GM19397 (cell line): Measurements from ENCODE around the gene HSPA1A.
"Not testable (repeated sequence)": the region's sequence is repeated elsewhere in the genome, so short reads cannot be mapped to it uniquely, and the experiment has no call there.

ENCODE experiments used
- ATAC-seq: cut with Tn5 transposase; IDR thresholded peaks from one replicate; pipeline ENCODE4 v1.9.1; 2021; ENCODE audit warnings: mild to moderate bottlenecking, moderate library complexity; ENCODE audit not compliant: unreplicated experiment

Gene HSPA1A

GRCh38 chr6:31781244-31782125 is 33.9 kb upstream of the HSPA1A start:
- no peak for ATAC-seq

DNA sequence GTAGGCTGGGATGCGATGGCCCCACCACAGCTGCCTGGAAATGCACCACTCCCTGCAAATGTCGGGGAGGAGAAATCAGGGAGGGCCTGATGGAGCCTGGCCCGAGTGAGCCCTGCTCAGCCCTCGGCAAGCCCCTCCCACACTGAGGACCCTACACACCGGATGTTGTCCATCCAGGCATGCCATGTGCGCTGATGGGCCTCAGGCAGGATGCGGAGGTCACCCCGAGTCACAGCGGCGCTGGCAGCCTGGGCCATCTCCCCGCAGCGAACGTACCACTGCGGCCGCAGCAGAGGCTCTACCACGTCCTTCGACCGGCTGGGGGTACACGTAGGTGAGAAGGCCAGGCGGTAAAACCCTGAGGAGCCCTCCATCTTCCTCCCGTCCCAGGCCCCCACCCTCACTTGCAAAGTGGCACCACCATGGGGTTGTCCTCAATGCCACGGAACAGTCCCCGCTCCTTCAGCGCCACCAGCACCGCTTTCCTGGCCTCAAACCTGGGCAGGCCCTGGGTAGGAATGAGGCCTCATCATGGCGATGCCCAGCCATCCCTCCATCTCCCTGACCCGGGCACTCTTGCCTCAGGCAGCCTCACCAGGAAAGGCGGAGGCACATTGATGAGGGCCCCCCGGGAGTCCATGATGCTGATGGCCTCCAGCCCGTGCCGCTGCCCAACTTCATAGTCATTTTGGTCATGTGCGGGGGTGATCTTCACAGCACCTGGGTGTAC is 33.1 kb upstream of the HSPA1A start:
- ATAC-seq = no peak

DNA sequence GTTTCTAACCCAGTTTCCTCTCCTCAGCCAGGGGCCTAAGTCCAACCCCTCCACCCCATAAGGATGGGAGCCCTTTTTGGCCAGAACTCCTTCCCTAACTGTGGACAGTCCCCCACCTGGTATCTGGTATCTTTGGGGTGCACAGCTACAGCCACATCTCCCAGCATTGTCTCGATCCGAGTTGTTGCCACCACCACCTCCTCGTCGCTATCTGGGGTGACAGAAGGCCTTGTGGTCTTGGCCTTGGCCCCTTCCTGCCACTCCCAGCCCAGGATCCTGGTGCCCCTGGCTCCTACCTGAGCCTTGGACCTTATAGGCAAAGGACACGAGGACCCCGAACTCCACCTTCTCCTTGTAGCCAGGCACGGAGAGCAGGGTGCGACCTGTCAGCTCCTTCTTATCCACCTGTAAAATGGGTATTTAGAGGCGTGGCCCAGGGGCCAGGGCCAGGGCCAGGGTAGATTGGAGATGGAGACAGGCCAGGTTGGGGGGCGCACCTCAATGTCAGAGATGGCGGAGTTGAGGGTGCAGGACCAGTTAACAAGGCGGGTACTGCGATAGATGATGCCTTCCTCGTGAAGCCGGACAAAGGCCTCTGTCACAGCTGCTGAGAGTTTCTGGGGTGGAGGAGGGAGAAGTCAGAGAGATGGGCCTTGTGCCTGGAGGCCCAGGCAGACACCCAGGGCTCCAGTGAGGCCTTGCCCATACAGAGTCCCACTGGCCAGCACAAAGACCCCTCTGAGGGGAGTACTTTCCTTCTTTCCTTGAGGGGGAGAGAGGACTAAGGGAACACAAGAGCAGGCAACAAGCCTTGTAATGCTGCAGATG is 31.0 kb upstream of the HSPA1A start:
- no peak for ATAC-seq

GRCh38 chr6:31785475-31785874 is 29.9 kb upstream of the HSPA1A start:
- no peak for ATAC-seq

DNA sequence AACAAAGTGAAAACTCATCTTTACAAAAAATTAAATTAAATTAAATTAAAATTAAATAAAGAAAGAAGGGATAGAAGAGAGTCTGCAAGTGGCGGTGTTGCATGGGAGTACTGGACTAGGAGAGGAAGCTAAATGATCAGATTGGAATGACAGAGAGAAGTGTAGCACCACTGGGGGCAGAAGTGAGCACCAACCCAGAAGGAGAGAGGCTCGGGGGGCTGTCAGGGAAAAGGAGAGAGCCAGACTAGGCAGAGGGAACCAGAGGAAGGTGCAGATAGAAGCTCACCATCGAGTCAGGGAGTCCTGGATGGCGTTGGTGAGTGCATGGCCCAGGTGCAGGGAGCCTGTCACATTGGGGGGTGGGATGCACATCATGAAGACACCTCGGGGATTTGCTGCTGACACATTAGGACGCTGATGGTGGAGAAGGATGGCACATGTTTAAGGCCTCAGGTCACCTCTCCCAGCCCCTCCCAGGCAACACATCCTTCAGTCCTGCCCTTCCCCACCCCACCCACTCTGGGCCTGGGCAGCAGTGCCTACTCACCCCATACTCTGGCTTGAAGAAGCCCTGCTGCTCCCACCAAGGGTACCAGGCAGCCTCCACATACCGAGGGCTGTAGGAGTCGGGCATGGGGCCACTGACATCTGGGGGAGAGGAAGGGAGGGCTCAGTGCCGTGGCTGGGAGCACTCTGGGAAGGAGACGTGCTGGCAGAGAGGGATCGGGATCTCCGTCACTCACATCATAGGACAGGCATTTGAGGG is 23.8 kb upstream of the HSPA1A start:
- no peak for ATAC-seq

DNA sequence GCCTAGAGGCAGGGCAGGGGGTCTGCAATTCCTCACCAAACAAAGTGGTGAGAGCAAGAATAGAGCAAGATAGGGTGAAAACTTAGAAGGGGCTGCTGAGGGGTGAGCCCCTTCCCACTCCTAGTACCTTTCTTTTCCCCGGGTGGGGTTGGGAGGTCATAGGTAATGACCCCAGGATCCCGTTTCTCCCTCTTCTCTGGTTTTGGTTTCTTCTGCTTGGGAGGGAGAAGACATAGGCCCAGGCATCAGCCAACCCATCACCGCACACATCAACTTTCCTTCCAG is 23.3 kb upstream of the HSPA1A start:
- ATAC-seq = no peak

- no peak for ATAC-seq
Observed at GRCh38 chr6:31792761-31793171, 22.6 kb upstream of the HSPA1A start.

- not testable (repeated sequence) for ATAC-seq
Observed at GRCh38 chr6:31793927-31794245, 21.5 kb upstream of the HSPA1A start.

- no peak for ATAC-seq
Observed at GRCh38 chr6:31794294-31794865, 21.0 kb upstream of the HSPA1A start.

GRCh38 chr6:31794866-31795615 is 20.3 kb upstream of the HSPA1A start:
- no peak for ATAC-seq

DNA sequence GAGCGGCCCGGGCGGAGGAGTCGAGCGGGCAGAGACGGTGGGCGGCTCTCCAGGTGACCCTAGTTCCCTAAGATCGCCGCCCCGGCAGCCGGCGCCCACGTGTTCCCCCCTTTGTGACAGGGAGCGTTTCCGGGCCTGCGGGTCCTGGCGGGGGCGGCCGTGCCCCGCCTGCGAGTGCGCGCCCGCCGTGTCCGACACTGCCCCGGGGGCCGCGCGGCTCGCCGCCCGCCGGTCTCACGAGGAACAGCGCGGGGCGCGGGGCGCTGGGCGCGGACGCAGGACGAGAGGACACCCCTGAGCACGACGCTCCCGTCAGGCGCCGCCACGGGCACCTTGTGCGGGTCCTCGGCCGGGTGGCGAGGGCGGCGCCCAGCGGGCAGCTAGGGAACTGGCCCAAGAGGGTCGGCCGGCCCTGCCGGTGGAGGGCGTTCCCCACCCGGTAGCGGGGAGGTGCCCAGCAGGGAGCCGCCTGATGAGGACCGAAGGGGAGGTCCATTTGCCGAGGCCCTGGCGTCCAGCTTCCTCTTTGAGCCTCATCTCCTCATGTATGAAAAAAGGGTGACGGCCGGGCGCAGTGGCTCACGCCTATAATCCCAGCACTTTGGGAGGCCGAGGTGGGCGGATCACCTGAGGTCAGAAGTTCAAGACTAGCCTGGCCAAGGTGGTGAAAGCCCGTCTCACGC is 19.6 kb upstream of the HSPA1A start, which contains the start of gene VARS1:
TSS of gene VARS1 (minus strand) at position 137 of the 683 bp plus-strand sequence. CDS start 535 bp downstream, outside the sequence.
- ATAC-seq = peak; percentile 87

GRCh38 chr6:31796993-31797385 is 18.4 kb upstream of the HSPA1A start:
- no peak for ATAC-seq

GRCh38 chr6:31797588-31797987 is 17.8 kb upstream of the HSPA1A start:
- no peak for ATAC-seq

DNA sequence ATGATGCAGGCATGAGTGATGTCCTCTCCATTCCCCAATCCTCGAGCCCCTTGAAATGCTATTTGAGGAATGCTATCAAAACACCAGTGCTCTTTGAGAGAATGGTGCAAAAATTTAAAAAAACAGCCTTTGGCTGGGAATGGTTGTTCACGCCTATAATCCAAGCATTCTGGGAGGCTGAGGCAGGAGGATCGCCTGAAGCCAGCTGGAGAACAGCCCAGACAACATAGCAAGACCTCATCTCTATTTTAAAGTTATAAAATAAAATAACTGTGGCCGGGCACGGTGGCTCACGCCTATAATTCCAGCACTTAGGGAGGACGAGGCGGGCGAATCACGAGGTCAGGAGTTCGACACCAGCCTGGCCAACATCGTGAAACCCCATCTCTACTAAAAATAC is 15.6 kb upstream of the HSPA1A start:
- no peak for ATAC-seq

GRCh38 chr6:31801031-31801927 is 14.1 kb upstream of the HSPA1A start:
- not testable (repeated sequence) for ATAC-seq

DNA sequence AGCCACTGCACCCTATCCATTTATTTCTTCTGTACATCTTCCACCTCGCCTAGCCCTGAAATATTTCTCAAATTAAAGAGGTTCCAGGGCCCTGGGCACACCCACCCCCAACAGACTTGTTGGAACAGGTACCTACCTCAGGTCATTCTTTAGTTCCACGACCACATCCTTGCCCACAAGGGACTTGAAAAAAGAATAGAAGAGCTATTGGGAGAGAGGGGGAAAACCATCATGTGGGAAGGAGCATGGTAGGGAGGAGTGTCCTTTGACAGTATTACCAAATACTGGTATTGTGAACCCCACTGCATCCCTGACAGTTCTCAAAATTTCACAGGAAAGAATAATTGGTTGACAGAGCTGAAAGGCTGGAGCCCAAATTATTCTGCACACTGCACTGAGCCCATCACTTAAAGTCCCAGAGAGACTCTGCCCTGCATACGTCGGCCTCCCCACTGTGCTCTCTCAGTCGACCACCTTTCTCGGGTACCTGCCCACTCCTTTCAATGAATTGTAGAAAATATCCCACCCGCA is 9.3 kb upstream of the HSPA1A start:
- no peak for ATAC-seq

DNA sequence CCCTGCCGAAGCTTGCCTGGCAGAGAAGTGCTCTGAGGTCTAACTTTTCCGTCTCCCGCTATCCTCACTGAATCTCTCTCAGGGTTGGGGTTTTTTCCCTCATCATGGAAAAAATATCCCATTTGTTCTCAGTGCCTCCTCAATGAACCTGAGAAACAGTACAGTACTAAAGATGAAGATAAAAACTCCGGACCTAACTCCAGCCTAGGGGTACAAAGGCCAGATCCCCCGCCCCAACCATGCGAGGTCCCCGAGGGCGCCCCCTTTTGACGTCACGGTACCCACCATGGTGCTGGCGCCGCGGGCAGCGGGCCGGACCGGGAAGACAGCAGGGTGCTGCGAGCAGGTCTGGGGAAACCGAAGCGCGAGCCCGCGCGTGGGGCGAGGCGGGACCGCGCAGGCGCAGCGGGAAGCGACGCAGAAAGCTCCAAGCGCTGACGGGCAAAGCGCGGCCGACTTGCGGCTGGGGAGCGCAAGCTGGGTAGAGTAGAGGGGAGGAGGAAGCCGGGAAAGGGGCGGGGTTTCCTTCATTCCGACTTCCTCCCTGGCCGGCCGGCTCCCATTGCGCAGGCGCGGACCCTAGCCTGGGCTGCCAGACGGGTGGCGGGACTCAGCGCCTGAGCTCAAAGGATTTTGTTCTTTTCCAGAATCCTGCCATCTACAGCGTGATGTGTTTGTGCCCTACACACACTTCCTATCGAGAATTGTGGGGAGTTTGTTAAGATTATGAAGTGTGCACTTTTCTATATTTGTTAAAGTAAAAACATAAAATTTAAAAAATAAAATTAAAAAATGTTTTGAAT is 8.7 kb upstream of the HSPA1A start, which contains the start of gene LSM2:
TSS of gene LSM2 (minus strand) at position 497 of the 803 bp plus-strand sequence. CDS start at position 288, 209 bp downstream.
- peak; percentile 88 for ATAC-seq
